Gastroesophageal sphincter (tissue), 4 donors: ENCODE results near the gene CNGB1. TPM values are rescaled to one million over a fixed set of nuclear protein-coding genes. Genes with fewer than 3 reads are reported as not detected.
"Not testable (repeated sequence)": the region's sequence is repeated elsewhere in the genome, so short reads cannot be mapped to it uniquely, and the experiment has no call there.

Experiments used
- ATAC-seq: fragments of 150-250 bp; one replicate; pipeline ENCODE4 v1.9.1; 2016; ENCODE audit warnings: mild to moderate bottlenecking, moderate library complexity
- H3K27ac ChIP-seq, 4 donors: fragments of 200-600 bp; sonication (generic) in 3 of 4; 1 replicate in 3 of 4; 2 replicates in 1 of 4; pipeline ENCODE4 v1.5.1; 2016 to 2019
- H3K27me3 ChIP-seq: fragments of 200-600 bp; sonication (generic); one replicate; pipeline ENCODE4 v1.5.1; 2019
- H3K36me3 ChIP-seq, 2 donors: fragments of 200-600 bp; sonication (generic); one replicate each; pipeline ENCODE4 v1.5.1; 2019; ENCODE audit warnings: control low read depth in 1 of 2
- H3K4me1 ChIP-seq, 3 donors: fragments of 200-600 bp; sonication (generic); 1 replicate in 2 of 3; 2 replicates in 1 of 3; pipeline ENCODE4 v1.5.1; 2016 to 2019; ENCODE audit warnings: control low read depth in 2 of 3
- H3K4me3 ChIP-seq, 2 donors: fragments of 200-600 bp; sonication (generic); one replicate each; pipeline ENCODE4 v1.5.1; 2019; ENCODE audit warnings: mild to moderate bottlenecking in 1 of 2, moderate library complexity in 1 of 2
- H3K9me3 ChIP-seq, 3 donors: fragments of 200-600 bp; sonication (generic); one replicate each; pipeline ENCODE4 v1.5.1; 2017 to 2019; ENCODE audit warnings: control low read depth in 2 of 3
- EP300 ChIP-seq: sonication (generic); formaldehyde crosslinking; IDR thresholded peaks from one replicate; pipeline ENCODE4 v1.6.1; 2017; ENCODE audit warnings: antibody characterized with exemption, mild to moderate bottlenecking
- POLR2A ChIP-seq, 2 donors: fragments of 450-650 bp; IDR thresholded peaks; one replicate each; pipeline ENCODE4 v1.6.1; 2017; ENCODE audit warnings: antibody characterized with exemption in 2 of 2, mild to moderate bottlenecking in 2 of 2, moderate library complexity in 1 of 2
- POLR2AphosphoS5 ChIP-seq: sonication (generic); formaldehyde crosslinking; IDR thresholded peaks from one replicate; pipeline ENCODE4 v1.6.1; 2017; ENCODE audit warnings: antibody characterized with exemption
- WGBS, 2 donors: methylation state at CpG; one replicate each; pipeline ENCODE4 v1.1.5; 2018; ENCODE audit warnings: low coverage in 1 of 2; 5-methylcytosine and 5-hydroxymethylcytosine counted together
- total RNA-seq, 4 donors: library from RNA; depleted of rRNA; stranded (reverse); fragments of >200 nt; gene quantifications; one replicate each; pipeline ENCODE4 v1.1.0, GENCODE V29; 2016
- TF ChIP-seq, protein P1 (sequence below), 4 experiments: fragments of 200-600 bp in 2 of 4; fragments of 450-650 bp in 2 of 4; sonication (generic) in 1 of 4; IDR thresholded peaks; one replicate each; pipeline ENCODE4 v1.5.1; 2017 to 2019; ENCODE audit warnings: antibody characterized with exemption in 4 of 4, mild to moderate bottlenecking in 2 of 4, moderate library complexity in 2 of 4

Gene CNGB1
- total RNA-seq, 4 donors from 2014 or later, result 0.15 to 0.67 TPM; not detected in 2

DNA sequence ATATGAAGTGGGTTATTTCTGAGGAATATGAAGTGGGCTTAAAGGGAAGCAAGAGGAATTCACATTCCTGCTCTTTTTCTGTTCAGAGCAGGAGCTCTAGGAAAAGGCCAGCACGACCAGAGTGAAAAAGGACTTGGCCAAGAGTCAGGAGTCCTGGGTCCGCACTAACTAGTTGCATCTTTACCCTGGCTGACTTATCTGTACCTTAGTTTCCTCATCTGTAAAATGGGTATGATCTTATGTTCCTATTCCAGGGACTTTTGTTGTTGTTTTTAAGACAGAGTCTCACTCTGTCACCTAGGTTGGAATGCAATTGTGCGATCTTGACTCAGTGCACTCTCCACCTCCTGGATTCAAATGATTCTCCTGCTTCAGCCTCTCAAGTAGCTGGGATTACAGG is 52.5 kb downstream of the CNGB1 start:
- no peaks in the 10 kb centered on the region for H3K4me1 ChIP-seq
- peaks cover 4% of the 10 kb centered on the region for H3K27me3 ChIP-seq
- H3K9me3 ChIP-seq, result no peaks in the 10 kb centered on the region
- H3K27ac ChIP-seq, result no peak overlapping the region
- no peaks in the 10 kb centered on the region for H3K36me3 ChIP-seq
- no peak for ATAC-seq
- WGBS, 2 donors, result 84 to 87% methylated on average over 3 of the region's 3 CpGs
- no peak overlapping the region for H3K4me3 ChIP-seq
- TF ChIP-seq POLR2AphosphoS5, result no peak
- no peak for TF ChIP-seq POLR2A (IDR thresholded peaks at IDR 0.05)
- TF ChIP-seq, protein P1, sequence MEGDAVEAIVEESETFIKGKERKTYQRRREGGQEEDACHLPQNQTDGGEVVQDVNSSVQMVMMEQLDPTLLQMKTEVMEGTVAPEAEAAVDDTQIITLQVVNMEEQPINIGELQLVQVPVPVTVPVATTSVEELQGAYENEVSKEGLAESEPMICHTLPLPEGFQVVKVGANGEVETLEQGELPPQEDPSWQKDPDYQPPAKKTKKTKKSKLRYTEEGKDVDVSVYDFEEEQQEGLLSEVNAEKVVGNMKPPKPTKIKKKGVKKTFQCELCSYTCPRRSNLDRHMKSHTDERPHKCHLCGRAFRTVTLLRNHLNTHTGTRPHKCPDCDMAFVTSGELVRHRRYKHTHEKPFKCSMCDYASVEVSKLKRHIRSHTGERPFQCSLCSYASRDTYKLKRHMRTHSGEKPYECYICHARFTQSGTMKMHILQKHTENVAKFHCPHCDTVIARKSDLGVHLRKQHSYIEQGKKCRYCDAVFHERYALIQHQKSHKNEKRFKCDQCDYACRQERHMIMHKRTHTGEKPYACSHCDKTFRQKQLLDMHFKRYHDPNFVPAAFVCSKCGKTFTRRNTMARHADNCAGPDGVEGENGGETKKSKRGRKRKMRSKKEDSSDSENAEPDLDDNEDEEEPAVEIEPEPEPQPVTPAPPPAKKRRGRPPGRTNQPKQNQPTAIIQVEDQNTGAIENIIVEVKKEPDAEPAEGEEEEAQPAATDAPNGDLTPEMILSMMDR (IDR thresholded peaks at IDR 0.05), result no peak
- no peak for TF ChIP-seq EP300

DNA sequence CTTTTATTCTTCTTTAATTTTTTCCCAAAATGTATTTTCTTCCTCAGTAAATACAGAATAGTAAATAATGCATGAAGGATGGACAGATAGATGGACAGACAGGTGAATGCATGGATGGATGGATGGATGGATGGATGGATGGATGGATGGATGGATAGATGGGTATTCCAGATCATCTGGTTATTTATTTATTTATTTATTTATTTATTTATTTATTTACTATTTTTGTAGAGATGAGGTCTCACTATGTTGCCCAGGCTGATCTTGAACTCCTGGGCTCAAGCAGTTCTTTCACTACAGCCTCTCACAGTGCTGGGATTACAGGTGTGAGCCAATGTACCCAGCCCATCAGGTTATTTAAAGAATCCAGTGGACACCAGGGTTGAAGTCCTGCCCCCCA is 53.0 kb downstream of the CNGB1 start:
- ATAC-seq, H3K4me1 ChIP-seq: not testable (repeated sequence)

DNA sequence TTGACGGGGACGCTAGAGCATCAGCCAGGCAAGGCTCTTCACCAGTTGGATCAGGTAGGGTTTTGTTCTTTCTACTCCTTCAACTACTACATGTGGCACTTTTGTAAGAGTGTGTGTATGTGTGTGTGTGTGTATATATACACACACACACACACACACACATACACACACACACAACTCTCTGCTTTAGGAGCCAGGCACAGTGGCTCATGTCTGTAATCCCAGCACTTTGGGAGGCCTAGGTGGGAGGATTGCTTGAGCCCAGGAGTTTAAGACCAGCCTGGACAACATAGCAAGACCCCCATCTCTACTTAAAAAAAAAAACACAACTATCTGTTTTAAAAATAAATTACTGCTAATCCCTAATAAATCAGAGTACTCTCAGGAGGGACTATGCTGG is 53.4 kb downstream of the CNGB1 start:
- not testable (repeated sequence) for H3K36me3 ChIP-seq, H3K27ac ChIP-seq, H3K27me3 ChIP-seq, H3K4me1 ChIP-seq, H3K9me3 ChIP-seq, H3K4me3 ChIP-seq, ATAC-seq
- no CpG with 5 or more reads among the region's 2 CpGs for WGBS, 2 donors

More for the DNA sequence above, 53.0 kb downstream of the CNGB1 start:
- H3K27ac ChIP-seq, H3K4me3 ChIP-seq, H3K9me3 ChIP-seq, H3K36me3 ChIP-seq, H3K27me3 ChIP-seq: not testable (repeated sequence)

DNA sequence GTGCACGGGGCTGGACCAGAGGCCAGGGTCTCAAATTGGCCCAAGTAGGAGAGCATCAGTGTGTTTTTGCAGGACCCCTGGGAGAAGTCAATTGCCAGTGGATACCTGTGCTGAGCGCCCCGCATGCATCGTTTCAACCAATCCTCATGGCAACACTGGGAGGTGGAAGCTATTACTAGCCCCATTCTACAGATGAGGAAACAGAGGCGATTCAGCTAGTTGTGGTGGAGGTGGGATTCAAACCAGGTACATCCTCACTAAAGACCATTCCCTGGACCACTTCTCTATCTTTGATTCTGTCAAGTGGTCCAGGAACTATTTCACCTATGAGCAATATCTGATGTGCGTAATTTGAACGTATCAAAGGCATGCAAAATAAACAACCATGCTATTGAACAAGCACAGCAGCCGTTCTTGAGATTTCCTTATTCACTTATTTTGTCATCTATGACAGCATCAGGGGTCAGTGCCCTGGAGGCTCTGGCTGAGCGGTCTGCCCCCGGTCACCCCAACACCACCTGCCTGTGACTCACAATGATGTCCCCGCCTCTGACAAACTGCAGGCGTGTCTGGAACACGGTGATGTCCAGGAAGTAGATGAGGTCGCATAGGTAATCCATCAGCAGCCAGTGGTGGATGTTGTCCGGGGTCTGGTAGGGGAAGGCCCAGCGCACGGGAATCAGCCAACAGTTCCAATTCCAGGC is 54.0 kb downstream of the CNGB1 start:
- H3K4me1 ChIP-seq, result no peaks in the 10 kb centered on the region
- H3K27me3 ChIP-seq, result no peaks in the 10 kb centered on the region
- H3K4me3 ChIP-seq, result no peak overlapping the region
- ATAC-seq, result no peak
- no peaks in the 10 kb centered on the region for H3K36me3 ChIP-seq
- H3K27ac ChIP-seq, result no peak overlapping the region
- no peaks in the 10 kb centered on the region for H3K9me3 ChIP-seq
- no peak for TF ChIP-seq EP300
- no peak for TF ChIP-seq POLR2A (IDR thresholded peaks at IDR 0.05)
- TF ChIP-seq, protein P1 (IDR thresholded peaks at IDR 0.05), result no peak
- TF ChIP-seq POLR2AphosphoS5, result no peak
- 67% methylated on average over 4 of the region's 17 CpGs; no CpG with 5 or more reads in 1 of the 2 donors for WGBS, 2 donors

- ATAC-seq, result no peak
- H3K4me3 ChIP-seq, result no peak overlapping the region
- H3K36me3 ChIP-seq, result no peaks in the 10 kb centered on the region
- H3K27ac ChIP-seq, result no peak overlapping the region
- TF ChIP-seq EP300 (no peak), POLR2AphosphoS5 (no peak), POLR2A (IDR thresholded peaks at IDR 0.05) (no peak)
- TF ChIP-seq, protein P1 (IDR thresholded peaks at IDR 0.05), result no peak
- H3K4me1 ChIP-seq, result no peaks in the 10 kb centered on the region
- no peaks in the 10 kb centered on the region for H3K27me3 ChIP-seq
- H3K9me3 ChIP-seq, result no peaks in the 10 kb centered on the region
- WGBS, 2 donors, result 43 to 92% methylated on average over 3 to 8 of the region's 12 CpGs
These were observed 55.0 kb downstream of the CNGB1 start for GRCh38 chr16:57915811-57916488.

DNA sequence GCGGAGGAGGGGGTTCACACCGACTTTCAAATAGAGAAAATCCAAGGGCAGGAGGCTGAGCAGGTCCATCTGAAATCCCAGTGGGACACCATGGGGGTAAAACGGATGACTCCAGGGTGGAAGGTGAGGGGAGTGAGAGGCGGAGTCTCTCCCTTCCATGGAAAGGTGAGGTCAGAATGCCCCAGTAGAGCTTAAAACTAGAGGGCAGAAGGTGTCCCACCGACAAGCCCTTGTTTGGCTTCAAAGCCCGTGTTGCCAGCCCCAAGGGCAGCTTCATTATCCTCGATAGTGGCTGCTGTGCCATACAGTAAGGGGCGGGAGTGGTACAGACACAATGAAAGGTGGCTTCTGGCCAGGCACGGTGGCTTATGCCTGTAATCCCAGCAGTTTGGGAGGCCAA is 55.7 kb downstream of the CNGB1 start:
- H3K27ac ChIP-seq, result no peak overlapping the region
- H3K4me1 ChIP-seq, result no peaks in the 10 kb centered on the region
- TF ChIP-seq POLR2A (IDR thresholded peaks at IDR 0.05) (no peak), POLR2AphosphoS5 (no peak), EP300 (no peak)
- TF ChIP-seq, protein P1 (IDR thresholded peaks at IDR 0.05), result no peak
- H3K4me3 ChIP-seq, result no peak overlapping the region
- H3K27me3 ChIP-seq, result no peaks in the 10 kb centered on the region
- no peaks in the 10 kb centered on the region for H3K36me3 ChIP-seq
- ATAC-seq, result no peak
- WGBS, 2 donors, result 55 to 66% methylated on average over 5 to 6 of the region's 9 CpGs
- H3K9me3 ChIP-seq, result no peaks in the 10 kb centered on the region
